Fibroblast of lung (primary cell): Measurements from ENCODE around the gene OR52E8. TPM values are rescaled to one million over a fixed set of nuclear protein-coding genes. Genes with fewer than 3 reads are reported as not detected.

Experiments used
- DNase-seq, 2 donors: peaks; one replicate each; pipeline versions ENCODE4 v3.0.0 to v3.0.0-alpha.2; 2010; ENCODE audit warnings: low read depth in 2 of 2
- H2AFZ ChIP-seq: 2 replicates; pipeline ENCODE4 v1.5.1; 2012; ENCODE audit warnings: low read length, control low read depth, inconsistent platforms
- H3K27ac ChIP-seq: 2 replicates; pipeline ENCODE4 v1.5.1; 2011; ENCODE audit warnings: low read length, control low read depth; ENCODE audit not compliant: insufficient read depth
- H3K27me3 ChIP-seq: 2 replicates; pipeline ENCODE4 v1.5.1; 2011; ENCODE audit warnings: mild to moderate bottlenecking, low read length; ENCODE audit not compliant: control insufficient read depth, insufficient read depth
- H3K36me3 ChIP-seq: 2 replicates; pipeline ENCODE4 v1.5.1; 2011; ENCODE audit warnings: low read length; ENCODE audit not compliant: control insufficient read depth, insufficient read depth
- H3K4me1 ChIP-seq: 2 replicates; pipeline ENCODE4 v1.5.1; 2011; ENCODE audit warnings: low read length; ENCODE audit not compliant: control insufficient read depth, insufficient read depth; ENCODE audit errors: extremely low read depth
- H3K4me2 ChIP-seq: 2 replicates; pipeline ENCODE4 v1.5.1; 2011; ENCODE audit warnings: low read length, control low read depth; ENCODE audit not compliant: insufficient read depth; ENCODE audit errors: extremely low read depth
- H3K4me3 ChIP-seq, 4 experiments: fragments of 200-600 bp in 1 of 4; sonication (generic) in 1 of 4; replicated peaks in 1 of 4; 2 replicates each; pipeline ENCODE4 v1.5.1; 2011 to 2016; ENCODE audit warnings: low read length in 4 of 4, low read depth in 3 of 4, mild to moderate bottlenecking in 3 of 4, control low read depth in 2 of 4, inconsistent platforms in 1 of 4, mixed read lengths in 1 of 4; ENCODE audit not compliant: insufficient read depth in 1 of 4; ENCODE audit errors: control extremely low read depth in 1 of 4
- H3K79me2 ChIP-seq: 2 replicates; pipeline ENCODE4 v1.5.1; 2012; ENCODE audit warnings: mild to moderate bottlenecking, low read length, inconsistent platforms; ENCODE audit not compliant: control insufficient read depth, insufficient read depth
- H3K9ac ChIP-seq: 2 replicates; pipeline ENCODE4 v1.5.1; 2011; ENCODE audit warnings: mild to moderate bottlenecking, low read length, control low read depth; ENCODE audit not compliant: insufficient read depth
- H3K9me3 ChIP-seq: 2 replicates; pipeline ENCODE4 v1.5.1; 2012; ENCODE audit warnings: low read depth, low read length; ENCODE audit not compliant: control insufficient read depth, insufficient read depth
- H4K20me1 ChIP-seq: 2 replicates; pipeline ENCODE4 v1.5.1; 2011; ENCODE audit warnings: low read length; ENCODE audit not compliant: control insufficient read depth, insufficient read depth; ENCODE audit errors: extremely low read depth
- EZH2 ChIP-seq: IDR thresholded peaks from 2 replicates; pipeline ENCODE4 v1.5.1; 2012; ENCODE audit warnings: low read length, control low read depth, mild to moderate bottlenecking; ENCODE audit errors: missing control alignments
- polyA plus RNA-seq, 2 donors: library from polyadenylated mRNA; depleted of rRNA in 1 of 2; stranded (reverse) in 1 of 2; unstranded in 1 of 2; fragments of >200 nt; gene quantifications; 2 replicates each; pipeline ENCODE4 v1.2.1, GENCODE V29; 2011 to 2012; ENCODE audit warnings: missing spikeins in 1 of 2
- total RNA-seq: library from RNA; depleted of rRNA; stranded (reverse); fragments of >200 nt; gene quantifications from 2 replicates; pipeline ENCODE4 v1.2.1, GENCODE V29; 2014
- TF ChIP-seq, protein P1 (sequence below), 2 donors: IDR thresholded peaks in 1 of 2; conservative IDR thresholded peaks in 1 of 2; 1 replicate in 1 of 2; 2 replicates in 1 of 2; pipeline ENCODE4 v1.5.1; 2011 to 2012; ENCODE audit warnings: low read length in 2 of 2, control low read depth in 1 of 2, inconsistent platforms in 1 of 2, low read depth in 1 of 2, mild to moderate bottlenecking in 1 of 2

The OR52E8 gene
- total and polyA plus RNA-seq, 2 donors (not counting 1 experiment from before 2014, with no cell fraction given): not detected

DNA sequence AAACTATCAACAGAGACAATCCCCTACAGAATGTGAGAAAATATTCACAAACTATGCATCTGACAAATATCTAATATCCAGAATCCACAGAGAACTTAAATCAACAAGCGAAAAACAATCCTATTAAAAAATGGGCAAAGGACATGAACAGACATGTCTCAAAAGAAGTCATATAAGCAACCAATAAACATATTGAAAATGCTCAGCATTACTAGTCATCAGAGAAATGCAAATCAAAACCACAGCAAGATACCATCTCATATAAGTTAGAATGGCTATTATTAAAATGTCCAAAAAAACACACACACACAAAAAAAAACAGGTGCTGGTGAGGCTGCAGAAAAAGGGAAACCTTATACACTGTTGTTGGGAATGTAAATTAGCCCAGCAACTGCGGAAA, 8.3 kb upstream of the OR52E8 start:
- no peak for DNase-seq
- Histone ChIP-seq H3K27ac (no peak overlapping the region), H4K20me1 (no peaks in the 10 kb centered on the region), H2AFZ (no peak overlapping the region), H3K4me3 (no peak overlapping the region), H3K9me3 (no peaks in the 10 kb centered on the region), H3K4me1 (no peaks in the 10 kb centered on the region), H3K36me3 (no peaks in the 10 kb centered on the region), H3K4me2 (no peak overlapping the region), H3K9ac (no peak overlapping the region), H3K79me2 (no peaks in the 10 kb centered on the region), H3K27me3 (no peaks in the 10 kb centered on the region)
- TF ChIP-seq EZH2: no peak
- TF ChIP-seq, protein P1, sequence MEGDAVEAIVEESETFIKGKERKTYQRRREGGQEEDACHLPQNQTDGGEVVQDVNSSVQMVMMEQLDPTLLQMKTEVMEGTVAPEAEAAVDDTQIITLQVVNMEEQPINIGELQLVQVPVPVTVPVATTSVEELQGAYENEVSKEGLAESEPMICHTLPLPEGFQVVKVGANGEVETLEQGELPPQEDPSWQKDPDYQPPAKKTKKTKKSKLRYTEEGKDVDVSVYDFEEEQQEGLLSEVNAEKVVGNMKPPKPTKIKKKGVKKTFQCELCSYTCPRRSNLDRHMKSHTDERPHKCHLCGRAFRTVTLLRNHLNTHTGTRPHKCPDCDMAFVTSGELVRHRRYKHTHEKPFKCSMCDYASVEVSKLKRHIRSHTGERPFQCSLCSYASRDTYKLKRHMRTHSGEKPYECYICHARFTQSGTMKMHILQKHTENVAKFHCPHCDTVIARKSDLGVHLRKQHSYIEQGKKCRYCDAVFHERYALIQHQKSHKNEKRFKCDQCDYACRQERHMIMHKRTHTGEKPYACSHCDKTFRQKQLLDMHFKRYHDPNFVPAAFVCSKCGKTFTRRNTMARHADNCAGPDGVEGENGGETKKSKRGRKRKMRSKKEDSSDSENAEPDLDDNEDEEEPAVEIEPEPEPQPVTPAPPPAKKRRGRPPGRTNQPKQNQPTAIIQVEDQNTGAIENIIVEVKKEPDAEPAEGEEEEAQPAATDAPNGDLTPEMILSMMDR (conservative IDR thresholded peaks at IDR 0.05 in 1 of 2, IDR thresholded peaks at IDR 0.05 in 1 of 2; ENCODE audit: low read depth in 1 of 2, low read length in 2 of 2): no peak

DNA sequence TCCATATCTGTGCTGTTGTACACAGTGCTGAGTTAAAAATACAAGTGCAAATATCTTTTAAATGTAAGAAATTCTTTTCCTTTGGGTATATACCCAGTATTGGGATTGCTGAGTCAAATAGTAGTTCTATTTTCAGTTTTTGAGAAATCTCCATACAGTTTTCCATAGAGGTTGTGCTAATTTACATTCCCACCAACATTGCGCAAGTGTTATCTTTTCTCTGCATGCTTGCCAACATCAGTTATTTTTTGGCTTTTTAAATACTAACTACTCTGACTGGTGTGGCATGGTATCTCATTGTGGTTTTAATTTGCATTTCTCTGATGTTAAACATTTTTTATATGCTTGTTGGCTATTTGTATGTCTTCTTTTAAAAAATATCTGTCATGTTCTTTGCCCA, 6.5 kb downstream of the OR52E8 start:
- Histone ChIP-seq H4K20me1 (no peaks in the 10 kb centered on the region), H3K36me3 (no peaks in the 10 kb centered on the region), H3K27me3 (no peaks in the 10 kb centered on the region), H3K27ac (no peak overlapping the region), H3K4me3 (no peak overlapping the region), H3K79me2 (no peaks in the 10 kb centered on the region), H3K4me1 (no peaks in the 10 kb centered on the region), H3K9ac (no peak overlapping the region), H2AFZ (no peak overlapping the region), H3K4me2 (no peak overlapping the region), H3K9me3 (no peaks in the 10 kb centered on the region)
- no peak for DNase-seq
- no peak for TF ChIP-seq EZH2
- TF ChIP-seq, protein P1 (conservative IDR thresholded peaks at IDR 0.05 in 1 of 2, IDR thresholded peaks at IDR 0.05 in 1 of 2; ENCODE audit: low read depth in 1 of 2, low read length in 2 of 2): no peak

DNA sequence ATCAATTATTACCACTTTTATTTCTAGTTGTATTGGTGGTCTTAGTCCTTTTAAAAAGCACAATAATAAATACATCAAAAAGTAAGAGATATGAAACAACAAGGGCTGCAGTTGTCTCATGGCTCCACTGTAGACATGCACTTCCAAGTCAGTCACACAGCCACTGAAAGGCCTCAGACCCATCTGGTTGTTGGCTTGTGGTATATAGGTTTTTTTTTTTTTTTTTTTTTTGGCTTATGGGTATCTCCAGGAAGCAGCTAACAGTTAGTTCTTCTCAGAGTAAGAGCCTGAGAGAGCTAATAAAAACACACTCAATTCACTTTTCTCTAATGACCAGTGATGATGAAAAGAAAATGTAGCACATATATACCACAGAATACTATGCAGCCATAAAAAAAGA, 9.8 kb downstream of the OR52E8 start:
- H4K20me1 ChIP-seq: no peaks in the 10 kb centered on the region
- H3K9ac ChIP-seq: no peak overlapping the region
- no peak for TF ChIP-seq EZH2
- TF ChIP-seq, protein P1 (conservative IDR thresholded peaks at IDR 0.05 in 1 of 2, IDR thresholded peaks at IDR 0.05 in 1 of 2; ENCODE audit: low read depth in 1 of 2, low read length in 2 of 2): no peak
- no peaks in the 10 kb centered on the region for H3K36me3 ChIP-seq
- no peak overlapping the region for H2AFZ ChIP-seq
- H3K27me3 ChIP-seq: no peaks in the 10 kb centered on the region
- H3K9me3 ChIP-seq: no peaks in the 10 kb centered on the region
- DNase-seq: no peak
- no peak overlapping the region for H3K4me2 ChIP-seq
- no peaks in the 10 kb centered on the region for H3K79me2 ChIP-seq
- no peak overlapping the region for H3K27ac ChIP-seq
- no peak overlapping the region for H3K4me3 ChIP-seq
- H3K4me1 ChIP-seq: no peaks in the 10 kb centered on the region
